IMR-90 (cell line): ENCODE results near the gene SRC.

Experiments
- CTCF ChIP-seq: conservative IDR thresholded peaks from 2 replicates; pipeline ENCODE4 v1.5.1; 2012; ENCODE audit warnings: mild to moderate bottlenecking, low read depth, low read length, improper control_type of control experiment
- ELK1 ChIP-seq: fragments of 150-350 bp; IDR thresholded peaks from 2 replicates; pipeline ENCODE4 v1.6.1; 2016; ENCODE audit warnings: low read depth, mild to moderate bottlenecking, low read length, moderate library complexity, borderline replicate concordance
- FOS ChIP-seq: fragments of 150-350 bp; IDR thresholded peaks from 2 replicates; pipeline ENCODE4 v1.6.1; 2016; ENCODE audit warnings: low read depth, low read length
- MAFK ChIP-seq: IDR thresholded peaks from 2 replicates; pipeline ENCODE4 v1.6.1; 2012; ENCODE audit warnings: low read depth, low read length, improper control_type of control experiment
- MAZ ChIP-seq: IDR thresholded peaks from 2 replicates; pipeline ENCODE4 v1.6.1; 2012; ENCODE audit warnings: low read depth, mild to moderate bottlenecking, low read length, improper control_type of control experiment, moderate library complexity, borderline replicate concordance
- MXI1 ChIP-seq: IDR thresholded peaks from 2 replicates; pipeline ENCODE4 v1.6.1; 2012; ENCODE audit warnings: low read depth, mild to moderate bottlenecking, low read length, moderate library complexity, borderline replicate concordance
- POLR2A ChIP-seq: IDR thresholded peaks from 2 replicates; pipeline ENCODE4 v1.6.1; 2012; ENCODE audit warnings: mild to moderate bottlenecking, low read depth, low read length
- RAD21 ChIP-seq: IDR thresholded peaks from 2 replicates; pipeline ENCODE4 v1.6.1; 2012; ENCODE audit warnings: low read length, improper control_type of control experiment
- RFX5 ChIP-seq: IDR thresholded peaks from 2 replicates; pipeline ENCODE4 v1.8.0; 2012; ENCODE audit warnings: low read depth, mild to moderate bottlenecking, low read length, moderate library complexity
- SMC3 ChIP-seq: fragments of 150-350 bp; IDR thresholded peaks from 2 replicates; pipeline ENCODE4 v1.6.1; 2016; ENCODE audit warnings: low read depth, mild to moderate bottlenecking, antibody characterized with exemption, low read length, moderate library complexity
- USF2 ChIP-seq: fragments of 150-350 bp; IDR thresholded peaks from 2 replicates; pipeline ENCODE4 v1.6.1; 2017; ENCODE audit warnings: mild to moderate bottlenecking, antibody characterized with exemption, low read length, low read depth

DNA sequence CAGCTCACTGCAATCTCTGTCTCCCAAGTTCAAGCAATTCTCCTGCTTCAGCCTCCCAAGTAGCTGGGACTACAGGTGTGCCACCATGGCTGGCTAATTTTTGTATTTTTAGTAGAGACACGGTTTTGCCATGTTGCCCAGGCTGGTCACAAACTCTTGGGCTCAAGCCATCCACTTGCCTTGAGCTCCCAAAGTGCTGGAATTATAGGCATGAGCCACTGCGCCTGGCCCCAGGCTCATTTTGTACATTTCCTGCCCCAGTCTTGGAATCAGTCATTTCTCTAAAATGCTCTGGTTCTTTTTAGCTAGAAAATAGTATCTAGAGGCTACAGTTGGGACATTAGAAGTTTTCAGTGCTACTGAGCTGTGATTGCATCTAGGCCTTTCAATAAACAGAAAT, 43.0 kb upstream of the SRC start:
- TF ChIP-seq POLR2A: no peak
- no peak for TF ChIP-seq CTCF
- TF ChIP-seq ELK1: no peak
- no peak for TF ChIP-seq MXI1
- no peak for TF ChIP-seq FOS
- TF ChIP-seq MAZ: no peak
- TF ChIP-seq RAD21: no peak
- TF ChIP-seq RFX5: no peak
- no peak for TF ChIP-seq USF2
- TF ChIP-seq SMC3: no peak
- TF ChIP-seq MAFK: no peak
